HEK293 (cell line): ENCODE results near the gene HLF.
A peak's percentile ranks its signal among the peaks of the same experiment; 100 is the strongest.

Experiments used
- CTCF ChIA-PET: fragments of 350-600 bp; formaldehyde crosslinking; extraction: SDS; loops from one replicate; lab custom pipeline; 2021; ENCODE audit warnings: antibody characterized with exemption; lab: Yijun Ruan, JAX
- POLR2A ChIA-PET: fragments of 300-600 bp; formaldehyde crosslinking; extraction: SDS; loops from one replicate; lab custom pipeline; 2020; ENCODE audit warnings: antibody characterized with exemption, inconsistent platforms; lab: Yijun Ruan, JAX
- H3K27ac ChIP-seq: fragments of 200-500 bp; sonication (Bioruptor generic); 2 replicates; pipeline ENCODE4 v1.5.1; 2014; ENCODE audit warnings: low read depth, low read length, control low read depth, inconsistent platforms; ENCODE audit errors: extremely low read depth
- H3K36me3 ChIP-seq, 2 experiments: fragments of 200-500 bp in 1 of 2; sonication (Bioruptor generic) in 1 of 2; 1 replicate in 1 of 2; 2 replicates in 1 of 2; pipeline ENCODE4 v1.5.1; 2014 to 2017; ENCODE audit warnings: inconsistent platforms in 2 of 2, low read length in 2 of 2; ENCODE audit not compliant: control insufficient read depth in 2 of 2, insufficient read depth in 1 of 2
- H3K4me1 ChIP-seq: fragments of 200-500 bp; sonication (Bioruptor generic); 2 replicates; pipeline ENCODE4 v1.5.1; 2014; ENCODE audit warnings: mild to moderate bottlenecking, low read length, inconsistent platforms; ENCODE audit not compliant: control insufficient read depth, insufficient read depth
- H3K4me3 ChIP-seq: 2 replicates; pipeline ENCODE4 v1.5.1; 2011; ENCODE audit warnings: low read depth, mild to moderate bottlenecking, control low read depth, low read length, moderate library complexity
- H3K9me3 ChIP-seq: fragments of 200-500 bp; sonication (Bioruptor generic); 2 replicates; pipeline ENCODE4 v1.5.1; 2014; ENCODE audit warnings: low read depth, low read length, inconsistent platforms; ENCODE audit not compliant: control insufficient read depth, insufficient read depth
- ATF2 ChIP-seq: fragments of 450-650 bp; formaldehyde crosslinking; IDR thresholded peaks from 2 replicates; pipeline ENCODE4 v1.5.1; 2016; ENCODE audit warnings: missing biosample characterization, missing genetic modification characterization, low read depth
- KLF1 ChIP-seq: fragments of 450-650 bp; formaldehyde crosslinking; IDR thresholded peaks from 2 replicates; pipeline ENCODE4 v1.5.1; 2016; ENCODE audit warnings: missing biosample characterization, missing genetic modification characterization
- KLF8 ChIP-seq: fragments of 450-650 bp; formaldehyde crosslinking; IDR thresholded peaks from 2 replicates; pipeline ENCODE4 v1.5.1; 2016; ENCODE audit warnings: missing biosample characterization, missing genetic modification characterization
- ZBTB20 ChIP-seq: fragments of 450-650 bp; formaldehyde crosslinking; IDR thresholded peaks from 2 replicates; pipeline ENCODE4 v1.5.1; 2016; ENCODE audit warnings: missing biosample characterization, missing genetic modification characterization
- ZBTB21 ChIP-seq: fragments of 450-650 bp; formaldehyde crosslinking; IDR thresholded peaks from 2 replicates; pipeline ENCODE4 v1.5.1; 2017; ENCODE audit warnings: missing biosample characterization, missing genetic modification characterization
- ZBTB48 ChIP-seq: fragments of 450-650 bp; formaldehyde crosslinking; IDR thresholded peaks from 2 replicates; pipeline ENCODE4 v1.5.1; 2016; ENCODE audit warnings: missing biosample characterization, missing genetic modification characterization
- ZNF121 ChIP-seq: fragments of 450-650 bp; formaldehyde crosslinking; IDR thresholded peaks from 2 replicates; pipeline ENCODE4 v1.5.1; 2016; ENCODE audit warnings: missing biosample characterization, missing genetic modification characterization
- ZNF132 ChIP-seq: fragments of 450-650 bp; formaldehyde crosslinking; IDR thresholded peaks from 2 replicates; pipeline ENCODE4 v1.5.1; 2017; ENCODE audit warnings: missing biosample characterization, missing genetic modification characterization, borderline replicate concordance
- ZNF184 ChIP-seq: fragments of 450-650 bp; IDR thresholded peaks from 2 replicates; pipeline ENCODE4 v1.5.1; 2018; ENCODE audit warnings: missing biosample characterization, mild to moderate bottlenecking, missing genetic modification characterization
- ZNF211 ChIP-seq: fragments of 450-650 bp; formaldehyde crosslinking; IDR thresholded peaks from 2 replicates; pipeline ENCODE4 v1.5.1; 2016; ENCODE audit warnings: low read depth, missing biosample characterization, missing genetic modification characterization
- ZNF280C ChIP-seq: fragments of 450-650 bp; formaldehyde crosslinking; IDR thresholded peaks from 2 replicates; pipeline ENCODE4 v1.5.1; 2016; ENCODE audit warnings: missing biosample characterization, missing genetic modification characterization
- ZNF398 ChIP-seq: fragments of 450-650 bp; formaldehyde crosslinking; IDR thresholded peaks from 2 replicates; pipeline ENCODE4 v1.5.1; 2017; ENCODE audit warnings: missing biosample characterization, missing genetic modification characterization
- ZNF521 ChIP-seq: fragments of 450-650 bp; formaldehyde crosslinking; IDR thresholded peaks from 2 replicates; pipeline ENCODE4 v1.5.1; 2017; ENCODE audit warnings: missing biosample characterization, mild to moderate bottlenecking, missing genetic modification characterization
- ZNF555 ChIP-seq: fragments of 450-650 bp; formaldehyde crosslinking; conservative IDR thresholded peaks from 2 replicates; pipeline ENCODE4 v1.5.1; 2017; ENCODE audit warnings: missing biosample characterization, mild to moderate bottlenecking, missing genetic modification characterization, inconsistent platforms
- ZNF623 ChIP-seq: fragments of 450-650 bp; formaldehyde crosslinking; IDR thresholded peaks from 2 replicates; pipeline ENCODE4 v1.5.1; 2016; ENCODE audit warnings: missing biosample characterization, missing genetic modification characterization
- ZNF670 ChIP-seq: fragments of 450-650 bp; formaldehyde crosslinking; IDR thresholded peaks from 2 replicates; pipeline ENCODE4 v1.5.1; 2016; ENCODE audit warnings: missing biosample characterization, missing genetic modification characterization, low read depth
- ZNF768 ChIP-seq: fragments of 450-650 bp; formaldehyde crosslinking; IDR thresholded peaks from 2 replicates; pipeline ENCODE4 v1.5.1; 2018; ENCODE audit warnings: missing biosample characterization, mild to moderate bottlenecking, missing genetic modification characterization
- ZNF777 ChIP-seq: fragments of 450-650 bp; formaldehyde crosslinking; IDR thresholded peaks from 2 replicates; pipeline ENCODE4 v1.5.1; 2017; ENCODE audit warnings: missing biosample characterization, missing genetic modification characterization, borderline replicate concordance
- ZNF830 ChIP-seq: fragments of 450-650 bp; IDR thresholded peaks from 2 replicates; pipeline ENCODE4 v1.5.0; 2018; ENCODE audit warnings: missing biosample characterization, missing genetic modification characterization, low read depth, mild to moderate bottlenecking, moderate library complexity
- ZSCAN4 ChIP-seq: fragments of 450-650 bp; formaldehyde crosslinking; IDR thresholded peaks from 2 replicates; pipeline ENCODE4 v1.5.1; 2017; ENCODE audit warnings: missing biosample characterization, missing genetic modification characterization

The HLF gene

GRCh38 chr17:55285340-55286301 lies 20.9 kb downstream of the HLF start (continued):
- TF ChIP-seq ZNF280C (tag by site-specific recombination) (no peak), ZNF623 (tag by site-specific recombination) (no peak), ZNF555 (tag by site-specific recombination) (no peak), ATF2 (tag by site-specific recombination) (no peak), ZNF830 (tag by site-specific recombination) (no peak)

- Histone ChIP-seq H3K27ac (no peak overlapping the region), H3K9me3 (no peaks in the 10 kb centered on the region; the same call in 1 of the 2 replicates), H3K36me3 (no peaks in the 10 kb centered on the region), H3K4me3 (no peak overlapping the region), H3K4me1 (no peaks in the 10 kb centered on the region)
- TF ChIP-seq ZNF211 (tag by site-specific recombination): peak; percentile 72
- no peak for TF ChIP-seq ZNF184 (tag by site-specific recombination)
- 0 out of 2 replicates have a peak, but pooled peaks have one; percentile 29 for TF ChIP-seq ZNF398 (tag by site-specific recombination)
- CTCF ChIA-PET: interaction anchor here (0.7 to 2.1 kb wide), 6 partner anchors 10 to 382 kb away, joined by 3 to 6 read pairs (median 3); no protein-coding TSS in a partner anchor
- POLR2A ChIA-PET: no interaction called here
Observed at GRCh38 chr17:55286681-55287589, 22.2 kb downstream of the HLF start.

GRCh38 chr17:55288356-55289105 lies 23.8 kb downstream of the HLF start:
- no peaks in the 10 kb centered on the region; the same call in 1 of the 2 replicates for H3K9me3 ChIP-seq
- H3K4me1 ChIP-seq: no peaks in the 10 kb centered on the region
- no peak overlapping the region for H3K27ac ChIP-seq
- ChIA-PET POLR2A (no interaction called here), CTCF (interaction anchor here (0.7 to 1.7 kb wide), 3 partner anchors 140 to 226 kb away, joined by 3 to 7 read pairs (median 6); no protein-coding TSS in a partner anchor)
- H3K36me3 ChIP-seq: no peaks in the 10 kb centered on the region
- no peak overlapping the region for H3K4me3 ChIP-seq
- no peak for TF ChIP-seq KLF8
- TF ChIP-seq ZBTB21 (tag by site-specific recombination): no peak
- TF ChIP-seq ZNF768 (tag by site-specific recombination): no peak
- TF ChIP-seq KLF1 (tag by site-specific recombination): no peak
- no peak for TF ChIP-seq ZBTB20 (tag by site-specific recombination)
- no peak for TF ChIP-seq ZNF132 (tag by site-specific recombination)
- no peak for TF ChIP-seq ZNF777 (tag by site-specific recombination)
- no peak for TF ChIP-seq ZNF521 (tag by site-specific recombination)
- TF ChIP-seq ZNF121 (tag by site-specific recombination): no peak
- no peak for TF ChIP-seq ZNF670 (tag by site-specific recombination)
- no peak for TF ChIP-seq ZNF184 (tag by site-specific recombination)
- TF ChIP-seq ZBTB48 (tag by site-specific recombination): no peak
- no peak for TF ChIP-seq ZSCAN4 (tag by site-specific recombination)
